HS-27A (cell line): ENCODE measurements around the gene C5.
"Not testable (repeated sequence)": the region's sequence is repeated elsewhere in the genome, so short reads cannot be mapped to it uniquely, and the experiment has no call there.

Experiments
- DNase-seq: peaks from one replicate; pipeline ENCODE4 v3.0.0-alpha.2; 2012; ENCODE audit warnings: low read depth, missing footprints

C5 gene

DNA sequence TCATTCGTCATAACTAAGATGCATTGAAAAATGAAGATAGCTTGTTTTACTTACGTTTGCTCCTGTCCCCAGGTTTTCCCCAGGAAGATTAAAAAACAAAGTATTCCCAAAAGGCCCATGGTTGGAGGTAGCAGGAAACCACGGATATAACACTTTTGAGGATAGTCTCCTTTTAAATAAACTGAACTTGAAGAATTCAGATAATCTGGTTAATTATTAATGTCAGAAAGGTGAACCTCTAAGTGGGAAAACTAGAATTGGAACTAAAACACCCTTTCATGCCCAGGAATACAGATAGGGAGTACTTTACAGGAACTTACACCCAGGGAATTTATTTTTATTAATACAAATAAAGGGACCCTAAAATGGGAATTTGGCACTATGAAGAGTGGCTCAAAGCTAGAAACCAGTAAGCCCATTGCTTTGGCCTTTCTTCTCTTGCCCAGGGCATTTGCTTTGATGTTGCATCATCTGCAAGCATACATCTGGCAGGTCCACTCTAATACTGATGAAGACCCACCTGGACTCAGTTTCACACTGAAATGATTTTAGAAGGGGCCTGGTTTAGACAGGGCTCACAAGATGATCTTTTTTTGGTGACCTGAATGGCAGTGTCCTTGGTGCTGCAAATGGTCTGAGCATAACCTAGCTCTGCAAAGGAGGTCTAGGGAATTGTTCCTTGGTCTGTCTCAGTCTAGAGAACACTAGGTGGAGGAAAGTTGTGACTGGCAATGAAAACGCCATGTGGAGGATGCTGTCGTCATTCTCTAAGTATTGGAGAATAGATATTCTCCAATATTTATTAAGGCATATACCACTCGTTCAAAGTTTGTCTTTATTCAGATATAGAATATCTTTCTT lies at the start of gene C5:
TSS of gene C5 (minus strand) at position 148 of the 861 bp plus-strand sequence. CDS start at position 119, 29 bp downstream.
- DNase-seq = no peak

DNA sequence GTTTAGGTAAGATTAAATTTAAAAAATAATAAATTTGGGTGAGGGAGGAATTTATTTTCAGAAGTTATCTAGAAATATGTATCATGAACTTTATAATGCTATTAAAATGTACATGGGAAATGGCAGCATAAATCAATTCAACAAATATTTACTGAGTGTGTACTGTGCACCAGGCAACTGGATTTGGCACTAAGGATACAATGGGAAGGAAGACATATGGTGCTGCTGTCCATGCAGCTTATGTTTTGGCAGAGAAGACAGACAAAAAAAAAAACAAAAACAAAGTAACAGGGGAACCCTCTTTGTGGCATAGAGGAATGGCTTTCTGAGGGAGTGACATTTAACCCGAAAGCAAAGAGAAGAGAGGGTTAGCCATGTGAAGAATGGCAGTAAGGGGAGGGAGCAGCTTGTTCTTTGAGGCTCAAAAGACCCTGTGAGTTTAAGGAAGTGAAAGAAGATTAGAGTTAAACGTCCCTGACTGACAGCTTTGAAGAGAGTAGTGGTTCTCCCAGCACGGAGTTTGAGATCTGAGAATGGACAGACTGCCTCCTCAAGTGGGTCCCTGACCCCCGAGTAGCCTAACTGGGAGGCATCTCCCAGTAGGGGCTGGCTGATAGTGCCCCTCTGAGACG lies 48.6 kb upstream of the C5 start:
- no peak for DNase-seq

DNA sequence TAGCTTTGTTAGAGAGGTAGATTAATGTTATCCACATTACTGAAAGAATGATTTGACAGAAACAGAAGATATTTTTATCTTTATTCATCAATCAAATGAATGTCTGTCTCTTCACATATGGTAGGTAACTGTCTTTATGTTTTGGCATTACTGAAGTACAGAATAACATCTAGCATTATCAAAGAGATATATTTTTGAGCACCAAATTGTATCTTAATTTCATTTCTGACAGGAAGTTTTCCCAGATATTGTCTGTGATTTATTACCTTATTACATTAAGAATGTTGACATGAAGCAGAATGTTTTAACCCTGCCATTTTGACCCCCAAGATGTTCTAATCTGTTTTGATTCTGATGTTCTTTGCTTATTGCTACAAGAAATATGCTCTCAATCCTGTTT lies 45.0 kb upstream of the C5 start:
- no peak for DNase-seq

DNA sequence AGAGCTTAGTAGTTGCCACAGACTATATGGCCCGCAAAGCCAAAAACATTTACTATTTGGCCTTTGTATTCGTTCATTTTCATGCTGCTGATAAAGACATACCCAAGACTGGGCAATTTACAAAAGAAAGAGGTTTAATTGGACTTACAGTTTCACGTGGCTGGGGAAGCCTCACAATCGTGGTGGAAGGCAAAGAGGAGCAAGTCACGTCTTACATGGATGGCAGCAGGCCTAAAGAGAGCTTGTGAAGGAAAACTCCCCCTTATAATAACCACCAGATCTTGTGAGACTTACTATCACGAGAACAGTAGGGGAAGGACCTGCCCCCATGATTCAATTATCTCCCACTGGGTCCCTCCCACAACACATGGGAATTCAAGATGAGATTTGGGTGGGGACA lies 40.7 kb upstream of the C5 start:
- not testable (repeated sequence) for DNase-seq

DNA sequence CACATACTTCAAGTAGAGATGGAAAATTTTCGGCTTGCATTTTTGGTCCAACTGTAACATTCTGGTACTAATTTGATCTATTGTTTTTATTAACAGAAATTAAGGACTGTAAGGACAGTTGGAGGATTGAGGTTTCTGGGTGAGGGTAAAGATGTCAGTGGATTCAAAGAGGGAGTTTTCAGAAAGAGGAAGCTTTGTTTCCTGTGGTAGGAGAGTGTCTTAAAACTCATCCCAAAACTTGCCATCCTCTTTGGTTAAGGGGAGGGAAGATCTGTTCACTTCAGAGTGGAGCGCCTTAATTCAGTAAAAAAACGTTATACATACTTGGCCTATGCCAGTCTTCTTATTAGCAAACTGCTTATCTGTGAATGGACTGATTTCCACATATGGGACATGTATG lies 38.5 kb upstream of the C5 start:
- DNase-seq = no peak

DNA sequence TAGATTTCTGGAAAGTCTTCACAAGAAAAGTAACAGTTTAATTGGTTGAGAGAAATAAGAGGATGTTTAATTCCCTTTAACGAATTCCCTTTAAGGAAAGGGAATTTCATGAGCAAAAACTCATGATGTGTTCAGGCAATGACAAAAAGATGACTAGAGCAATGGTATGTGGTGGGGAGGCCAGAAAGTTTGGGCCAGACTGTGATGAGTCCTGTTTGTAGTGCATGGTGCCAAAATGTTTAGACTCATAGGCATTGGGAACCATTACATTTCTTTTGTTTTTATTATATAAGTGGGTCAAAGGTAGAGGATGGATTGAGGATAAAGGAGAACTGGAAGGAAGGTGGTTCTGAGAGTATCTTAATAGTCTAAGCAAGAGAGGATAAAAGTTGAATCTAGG lies 35.6 kb upstream of the C5 start:
- DNase-seq = no peak

DNA sequence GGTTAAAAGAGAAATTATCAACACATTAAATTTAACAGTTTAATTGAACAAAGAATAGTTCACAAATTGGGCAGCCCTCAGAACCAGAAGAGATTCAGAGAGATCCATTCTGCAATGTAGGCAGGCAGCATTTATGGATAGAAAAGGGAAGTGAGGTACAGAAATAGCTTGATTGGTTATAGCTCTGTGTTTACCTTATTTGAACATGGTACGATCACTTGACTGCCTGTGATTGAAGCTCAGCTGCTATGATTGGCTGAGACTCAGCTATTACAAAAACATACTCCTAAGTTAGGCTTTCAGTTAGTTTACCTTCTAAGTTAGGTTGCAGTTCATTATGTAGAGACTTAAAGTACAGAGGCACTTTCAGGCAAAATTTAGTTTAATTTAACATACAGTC lies 32.0 kb upstream of the C5 start:
- no peak for DNase-seq

DNA sequence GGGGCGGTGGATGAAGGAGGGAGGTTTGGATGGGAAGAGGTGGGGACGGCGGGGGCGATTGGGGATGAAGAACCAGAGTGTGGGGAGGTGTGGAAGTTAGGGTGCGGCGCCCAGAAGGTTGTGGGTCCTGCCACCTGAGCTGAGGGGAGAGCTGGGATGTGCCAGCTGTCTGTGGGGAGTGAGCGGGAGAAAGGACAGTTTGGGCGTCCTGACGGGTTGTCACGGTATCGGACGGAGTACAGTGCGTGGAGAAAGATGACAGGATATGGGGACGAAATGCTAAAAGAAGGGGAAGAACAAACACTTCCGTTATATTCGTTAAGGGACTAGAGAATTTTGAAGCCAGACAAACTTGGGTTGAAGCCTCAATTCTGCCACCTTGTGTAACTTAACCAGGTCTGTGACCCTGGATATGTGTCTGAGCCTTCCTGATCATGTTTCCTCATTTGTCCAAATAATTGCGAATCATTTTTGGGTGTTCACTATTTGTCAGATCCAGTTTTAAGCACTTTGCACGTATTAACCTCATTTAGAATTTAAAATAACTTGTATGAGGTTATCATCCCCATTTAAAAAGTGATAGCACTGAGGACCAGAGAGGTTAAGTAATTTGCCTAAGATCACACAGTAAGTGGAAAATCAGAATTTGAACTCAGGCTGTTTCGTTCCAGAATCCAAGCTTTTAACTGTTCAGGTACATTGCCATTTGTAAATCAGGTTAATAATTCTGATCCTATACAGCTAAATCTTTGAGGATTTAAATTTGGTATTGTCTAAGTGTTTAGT lies 25.4 kb upstream of the C5 start:
- no peak for DNase-seq

DNA sequence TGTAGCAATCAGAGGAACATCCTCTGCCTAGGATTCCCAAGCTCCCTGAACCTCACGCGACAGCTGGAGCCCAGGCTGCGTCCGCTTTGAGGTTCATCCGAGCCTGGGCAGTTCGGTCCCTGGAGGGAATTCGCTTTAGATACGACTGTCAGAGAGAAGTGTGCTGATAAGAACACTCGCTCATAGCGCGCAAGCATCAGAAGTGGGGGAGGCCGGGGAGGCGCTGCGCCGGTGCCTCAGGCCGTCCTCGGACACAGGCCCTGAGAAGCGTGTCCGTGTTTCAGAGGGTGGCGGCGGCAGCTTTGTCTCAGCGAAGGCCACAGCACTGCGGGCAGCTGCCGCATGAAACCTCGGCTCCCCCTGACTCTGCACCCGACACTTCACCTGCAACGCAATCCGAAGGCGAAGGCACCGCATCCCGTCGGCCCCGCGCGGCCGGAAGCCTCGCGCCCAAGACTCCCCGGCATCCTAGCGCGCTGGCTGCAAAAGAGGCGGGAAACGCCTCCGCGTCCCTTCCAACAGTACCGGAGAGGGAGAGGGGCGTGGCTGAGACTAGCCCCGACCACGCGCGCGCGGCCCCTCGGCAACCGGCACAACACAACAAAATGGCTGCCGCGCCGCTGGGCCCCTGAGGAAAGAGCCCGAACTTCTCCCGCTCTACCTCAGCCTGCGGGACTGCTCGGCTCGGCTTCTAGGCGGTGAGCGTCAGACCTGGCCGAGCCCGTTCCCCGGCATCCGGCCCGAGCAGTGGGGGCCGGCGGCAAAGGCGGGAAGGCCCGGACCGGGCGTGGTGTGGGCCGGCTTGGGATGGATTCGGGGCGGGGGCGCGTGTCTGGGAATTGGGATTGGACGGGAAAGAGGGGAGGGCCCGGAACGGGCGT lies 24.5 kb upstream of the C5 start, which contains the start of gene CNTRL:
TSS of gene CNTRL (plus strand) at position 586 of the 881 bp plus-strand sequence. CDS start 13,372 bp downstream, outside the sequence.
- peak; percentile 64 for DNase-seq

DNA sequence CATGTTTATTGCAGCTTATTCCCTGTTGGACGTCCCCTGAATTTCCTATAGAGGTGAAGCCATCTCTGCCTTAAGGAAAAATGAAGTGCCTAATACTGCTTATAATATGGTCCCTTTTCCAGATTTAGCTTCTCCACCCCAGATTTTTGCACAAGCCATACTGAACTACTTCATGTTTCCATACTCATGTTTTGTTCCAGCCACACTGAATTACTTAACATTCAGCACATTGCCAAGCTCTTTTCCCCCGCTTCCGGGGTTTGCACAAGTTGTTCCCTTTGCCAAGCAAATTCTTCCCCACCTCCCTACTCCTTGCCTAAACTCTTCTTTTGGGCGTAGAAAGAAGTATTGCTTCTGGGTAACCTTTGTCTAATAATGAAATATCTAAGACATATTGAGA lies 23.0 kb upstream of the C5 start:
- no peak for DNase-seq

DNA sequence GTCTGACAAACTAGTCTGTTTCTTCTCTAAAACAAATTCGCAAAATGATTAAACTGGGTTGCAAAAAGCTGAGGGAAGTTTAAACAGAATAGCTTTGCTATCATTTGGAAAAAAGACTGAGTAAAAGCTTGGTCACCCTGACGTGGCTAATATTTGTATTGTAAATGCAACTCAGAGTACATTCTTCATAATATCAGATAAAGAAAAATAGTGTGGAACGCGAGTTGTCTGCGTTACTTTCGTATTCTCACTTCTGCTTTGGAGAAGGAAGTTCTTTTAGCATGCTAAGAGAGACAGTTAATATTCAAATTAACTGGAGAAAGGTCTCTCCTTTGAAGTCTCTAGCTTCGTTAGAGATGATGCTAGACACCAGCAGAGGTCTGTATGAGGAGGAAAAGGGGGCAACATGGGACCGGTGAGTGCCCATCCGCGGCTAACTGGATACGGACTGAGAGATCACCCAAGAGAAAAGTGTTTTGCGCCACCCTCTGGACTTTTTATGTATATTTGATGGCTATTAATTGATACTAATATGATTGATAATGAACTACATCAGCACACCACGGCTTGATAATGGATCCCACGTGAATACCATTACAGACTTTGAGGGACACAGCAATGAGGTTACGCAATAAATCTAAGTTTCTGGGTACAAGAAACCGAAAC lies 21.8 kb upstream of the C5 start:
- DNase-seq = no peak

DNA sequence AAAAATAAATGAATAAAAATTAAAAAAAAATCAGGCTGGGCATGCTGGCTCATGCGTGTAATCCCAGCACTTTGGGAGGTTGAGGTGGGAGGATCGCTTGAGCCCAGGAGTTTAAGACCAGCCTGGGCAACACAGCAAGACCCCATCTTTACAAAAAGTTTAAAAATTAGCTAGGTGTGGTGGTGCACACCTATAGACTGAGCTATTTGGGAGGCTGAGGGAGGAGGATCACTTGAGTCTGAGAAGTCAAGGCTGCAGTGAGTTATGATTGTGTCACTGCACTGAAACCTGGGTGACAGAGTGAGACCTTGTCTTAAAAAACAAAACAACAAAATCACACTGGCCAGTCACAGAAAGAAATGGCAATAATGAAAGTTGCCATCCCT lies 21.3 kb upstream of the C5 start:
- DNase-seq = no peak

DNA sequence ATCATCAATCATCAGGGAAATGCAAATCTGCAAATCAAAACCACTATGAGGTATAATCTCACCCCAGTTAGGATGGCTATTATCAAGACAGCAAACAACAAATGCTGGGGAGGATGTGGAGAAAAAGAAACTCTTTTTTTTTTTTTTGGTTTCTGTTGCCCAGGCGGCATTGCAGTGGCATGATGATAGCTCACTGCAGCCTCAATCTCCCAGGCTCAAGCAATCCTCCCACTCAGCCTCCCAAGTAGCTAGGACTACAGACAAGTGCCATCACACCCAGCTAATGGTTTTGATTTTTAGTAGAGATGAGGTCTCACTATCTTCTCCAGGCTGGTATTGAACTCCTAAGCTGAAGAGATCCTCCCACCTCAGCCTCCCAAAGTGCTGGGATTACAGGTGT lies 19.3 kb upstream of the C5 start:
- DNase-seq = no peak

DNA sequence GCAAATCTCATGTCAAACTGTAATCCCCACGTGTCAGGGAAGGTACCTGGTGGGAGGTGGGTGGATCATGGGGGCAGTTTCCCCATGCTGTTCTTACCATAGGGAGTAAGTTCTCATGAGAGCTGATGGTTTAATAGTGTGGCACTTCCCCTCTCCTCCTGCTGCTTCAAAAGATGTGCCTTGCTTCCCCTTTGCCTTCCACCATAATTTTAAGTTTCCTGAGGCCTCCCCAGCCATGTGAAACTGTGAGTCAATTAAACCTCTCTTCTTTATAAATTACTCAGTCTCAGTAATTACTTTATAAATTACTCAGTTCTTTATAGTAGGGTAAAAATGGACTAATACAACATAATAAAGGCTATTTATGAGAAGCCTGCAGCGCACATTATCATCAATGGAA lies 17.6 kb upstream of the C5 start:
- DNase-seq = no peak

DNA sequence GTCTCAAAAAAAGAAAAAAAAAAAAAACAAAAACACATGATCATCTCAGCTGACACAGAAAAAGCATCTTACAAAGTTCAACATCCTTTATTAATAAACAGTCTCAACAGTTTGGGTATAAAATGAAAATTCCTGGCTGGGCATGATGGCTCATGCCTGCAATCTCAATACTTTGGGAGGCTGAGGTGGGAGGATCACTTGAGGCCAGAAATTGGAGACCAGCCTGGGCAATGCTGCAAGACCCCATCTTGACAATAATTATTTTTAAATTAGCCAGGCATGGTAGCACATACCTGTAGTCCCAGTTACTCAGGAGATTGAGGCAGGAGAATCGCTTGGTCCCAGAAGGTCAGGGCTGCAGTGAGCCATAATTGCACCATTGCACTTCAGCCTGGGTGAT lies 16.8 kb upstream of the C5 start:
- no peak for DNase-seq

DNA sequence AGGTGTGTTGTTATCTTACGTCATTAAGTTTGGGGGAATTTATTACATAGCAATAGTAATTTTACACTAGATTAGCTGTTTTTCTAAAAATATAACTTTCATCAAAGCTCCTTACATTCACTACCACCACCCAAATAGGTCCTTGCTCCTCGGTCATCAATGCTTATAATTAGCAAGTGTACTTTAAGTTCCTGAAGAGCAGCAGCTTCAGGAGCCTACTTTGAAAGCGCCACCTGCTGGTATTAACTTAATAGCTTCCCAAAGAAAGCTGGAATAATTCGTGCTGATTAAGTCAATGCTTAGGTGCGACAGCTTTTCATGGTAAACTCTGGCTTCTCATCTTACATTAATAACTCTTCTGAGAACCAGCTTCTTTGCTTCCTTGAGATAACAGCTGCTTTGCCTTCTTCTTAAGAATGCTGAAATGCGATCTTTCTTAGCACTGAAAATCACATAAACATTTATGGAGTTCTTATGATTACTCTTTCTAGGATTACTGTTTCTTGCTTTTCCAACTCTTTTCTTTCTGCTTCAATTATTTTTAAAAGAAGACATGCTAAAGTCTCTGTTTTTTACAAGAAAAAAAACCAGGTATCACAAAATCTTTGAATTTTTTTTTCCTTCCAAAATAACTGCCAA lies 10.0 kb upstream of the C5 start:
- DNase-seq = no peak

DNA sequence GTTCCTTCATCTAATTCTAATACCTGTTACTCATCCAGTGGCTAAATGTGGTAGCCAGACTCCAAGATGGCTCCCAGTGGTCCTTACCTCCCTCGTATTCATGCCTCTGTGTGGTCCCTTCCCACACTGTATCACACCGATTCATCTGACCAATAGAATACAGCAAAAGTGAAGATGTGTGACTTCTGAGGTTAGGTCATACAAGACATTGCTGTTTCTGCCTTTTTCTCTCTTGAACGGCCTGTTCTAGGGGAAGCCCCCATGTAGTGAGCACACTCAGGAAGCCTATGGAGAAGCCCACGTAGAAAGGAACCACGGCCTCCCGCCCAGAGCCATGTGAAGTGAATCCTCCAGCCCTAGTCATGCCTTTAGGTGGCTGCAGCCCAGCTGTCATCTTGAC lies 9.4 kb upstream of the C5 start:
- no peak for DNase-seq

DNA sequence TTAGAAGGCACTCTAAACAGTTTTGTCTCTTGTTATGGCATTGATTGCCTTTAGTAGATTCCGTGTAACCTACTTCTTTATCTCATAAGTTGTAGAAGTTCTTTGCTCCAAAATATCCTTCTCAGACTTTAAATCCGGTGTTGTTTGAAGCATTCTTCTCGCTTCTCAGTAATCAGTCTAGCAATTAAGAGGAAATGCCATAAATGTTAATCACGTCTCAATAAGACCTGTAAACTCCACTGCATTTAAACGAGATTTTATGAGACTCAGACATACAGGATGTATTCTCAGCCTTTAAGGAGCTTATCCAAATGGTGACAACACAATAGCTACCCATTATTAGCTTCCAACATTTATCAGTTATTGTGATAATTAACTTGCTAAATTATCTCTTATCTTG lies 7.7 kb upstream of the C5 start:
- no peak for DNase-seq

DNA sequence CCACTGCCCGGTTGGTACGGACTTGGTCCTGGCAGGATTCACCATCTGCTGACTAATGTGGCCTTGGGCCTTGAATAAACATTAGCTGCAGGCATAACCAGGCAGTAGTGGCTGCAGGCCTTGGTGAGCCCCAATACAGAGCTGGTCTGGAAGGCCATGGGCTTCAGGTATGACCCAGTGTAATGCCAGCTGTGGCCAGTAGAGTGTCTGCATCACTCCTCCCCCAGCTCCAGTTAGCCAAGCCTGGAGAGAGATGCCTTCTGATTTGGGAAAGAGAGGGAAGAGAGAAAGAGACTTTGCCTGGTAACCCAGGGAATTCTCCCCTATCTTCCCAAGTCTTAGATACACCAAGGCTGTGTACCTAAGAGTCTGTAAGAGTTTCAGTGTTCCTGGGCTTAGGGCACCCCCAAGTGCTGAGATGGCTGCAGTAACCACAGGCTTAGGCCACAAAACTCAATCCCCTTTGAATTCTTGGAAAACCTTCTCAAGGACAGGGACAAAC lies 5.6 kb upstream of the C5 start:
- DNase-seq = no peak

DNA sequence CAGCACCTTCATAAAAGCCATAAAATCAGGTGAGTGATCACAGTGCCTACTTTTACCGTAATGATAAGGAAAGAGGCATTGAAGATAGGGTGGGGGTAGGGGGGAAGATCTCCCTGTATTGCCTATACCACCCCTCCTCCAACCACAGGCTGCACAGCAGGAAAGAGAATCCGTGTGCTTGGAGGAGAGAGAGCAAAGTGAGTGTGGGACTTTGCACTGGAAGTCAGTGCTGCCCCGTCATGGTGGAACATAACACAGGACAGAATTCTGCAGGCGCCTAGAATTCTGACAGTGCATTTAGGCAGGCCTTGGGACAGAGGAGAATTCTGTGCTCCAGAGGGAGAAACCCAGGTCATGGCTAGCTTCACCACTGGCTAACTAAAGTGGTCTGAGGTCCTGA lies 3.5 kb upstream of the C5 start:
- no peak for DNase-seq

DNA sequence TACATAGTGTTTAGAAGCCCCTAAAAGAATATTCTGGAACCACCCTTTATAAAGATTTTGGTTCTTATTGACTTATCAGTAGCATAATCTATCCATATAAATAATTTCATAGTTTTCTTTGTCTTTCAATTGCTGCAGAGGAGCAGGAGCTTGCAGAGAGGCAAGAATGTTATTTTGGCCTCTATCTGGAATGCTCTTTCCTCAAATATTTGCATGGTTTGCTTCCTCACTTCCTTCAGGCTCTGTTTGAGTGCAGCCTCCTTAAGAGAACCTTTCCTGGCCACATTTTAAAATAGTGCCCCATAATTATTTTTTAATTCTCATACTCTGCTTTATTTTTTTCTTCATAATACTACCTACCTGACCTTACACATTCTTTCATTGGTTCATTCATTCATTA lies 1.5 kb downstream of the C5 start:
- no peak for DNase-seq
